ENCODE data around the gene FKBP8.

DNA sequence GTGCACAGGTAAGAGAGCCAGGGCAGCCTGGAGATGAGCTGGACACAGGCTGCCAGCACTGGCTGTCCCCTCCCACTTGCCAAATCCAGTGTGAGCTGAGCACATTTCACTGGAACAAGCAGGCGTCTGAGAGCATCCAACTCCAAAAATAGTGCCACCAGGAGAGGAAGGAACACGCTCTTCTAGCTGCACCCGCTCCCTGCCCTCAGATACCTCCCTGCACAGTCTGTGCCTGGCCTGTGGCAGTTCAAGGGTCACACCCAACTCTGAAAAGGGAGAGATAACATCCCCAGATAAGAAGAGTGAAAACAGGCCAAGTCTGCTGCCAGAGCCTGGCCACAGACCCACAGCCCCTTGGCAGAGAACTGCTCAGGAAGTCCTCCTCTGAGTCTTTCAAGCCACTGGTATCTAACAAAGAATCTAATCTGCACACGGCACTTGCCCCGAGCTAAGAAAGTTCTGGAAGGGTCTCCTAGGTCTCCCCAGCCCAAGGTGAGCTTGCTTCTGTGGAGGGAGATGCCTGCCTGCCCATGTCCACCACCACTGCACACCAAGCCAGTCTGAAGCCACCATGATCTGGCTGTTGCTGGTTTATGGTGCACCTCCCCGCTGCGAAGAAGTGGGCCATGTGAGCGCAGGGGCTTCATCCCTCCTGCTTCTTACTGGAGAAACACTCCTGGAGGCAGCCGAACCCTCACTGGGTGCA is 36.2 kb downstream of the FKBP8 start:
- no peak for TF ChIP-seq EZH2 (IDR thresholded peaks at IDR 0.05; ENCODE audit: borderline replicate concordance, insufficient read depth, low read length, poor library complexity, severe bottlenecking)
- TF ChIP-seq, protein P1, sequence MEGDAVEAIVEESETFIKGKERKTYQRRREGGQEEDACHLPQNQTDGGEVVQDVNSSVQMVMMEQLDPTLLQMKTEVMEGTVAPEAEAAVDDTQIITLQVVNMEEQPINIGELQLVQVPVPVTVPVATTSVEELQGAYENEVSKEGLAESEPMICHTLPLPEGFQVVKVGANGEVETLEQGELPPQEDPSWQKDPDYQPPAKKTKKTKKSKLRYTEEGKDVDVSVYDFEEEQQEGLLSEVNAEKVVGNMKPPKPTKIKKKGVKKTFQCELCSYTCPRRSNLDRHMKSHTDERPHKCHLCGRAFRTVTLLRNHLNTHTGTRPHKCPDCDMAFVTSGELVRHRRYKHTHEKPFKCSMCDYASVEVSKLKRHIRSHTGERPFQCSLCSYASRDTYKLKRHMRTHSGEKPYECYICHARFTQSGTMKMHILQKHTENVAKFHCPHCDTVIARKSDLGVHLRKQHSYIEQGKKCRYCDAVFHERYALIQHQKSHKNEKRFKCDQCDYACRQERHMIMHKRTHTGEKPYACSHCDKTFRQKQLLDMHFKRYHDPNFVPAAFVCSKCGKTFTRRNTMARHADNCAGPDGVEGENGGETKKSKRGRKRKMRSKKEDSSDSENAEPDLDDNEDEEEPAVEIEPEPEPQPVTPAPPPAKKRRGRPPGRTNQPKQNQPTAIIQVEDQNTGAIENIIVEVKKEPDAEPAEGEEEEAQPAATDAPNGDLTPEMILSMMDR (IDR thresholded peaks at IDR 0.05; ENCODE audit: poor library complexity, severe bottlenecking) = no peak
- TF ChIP-seq, protein P2, sequence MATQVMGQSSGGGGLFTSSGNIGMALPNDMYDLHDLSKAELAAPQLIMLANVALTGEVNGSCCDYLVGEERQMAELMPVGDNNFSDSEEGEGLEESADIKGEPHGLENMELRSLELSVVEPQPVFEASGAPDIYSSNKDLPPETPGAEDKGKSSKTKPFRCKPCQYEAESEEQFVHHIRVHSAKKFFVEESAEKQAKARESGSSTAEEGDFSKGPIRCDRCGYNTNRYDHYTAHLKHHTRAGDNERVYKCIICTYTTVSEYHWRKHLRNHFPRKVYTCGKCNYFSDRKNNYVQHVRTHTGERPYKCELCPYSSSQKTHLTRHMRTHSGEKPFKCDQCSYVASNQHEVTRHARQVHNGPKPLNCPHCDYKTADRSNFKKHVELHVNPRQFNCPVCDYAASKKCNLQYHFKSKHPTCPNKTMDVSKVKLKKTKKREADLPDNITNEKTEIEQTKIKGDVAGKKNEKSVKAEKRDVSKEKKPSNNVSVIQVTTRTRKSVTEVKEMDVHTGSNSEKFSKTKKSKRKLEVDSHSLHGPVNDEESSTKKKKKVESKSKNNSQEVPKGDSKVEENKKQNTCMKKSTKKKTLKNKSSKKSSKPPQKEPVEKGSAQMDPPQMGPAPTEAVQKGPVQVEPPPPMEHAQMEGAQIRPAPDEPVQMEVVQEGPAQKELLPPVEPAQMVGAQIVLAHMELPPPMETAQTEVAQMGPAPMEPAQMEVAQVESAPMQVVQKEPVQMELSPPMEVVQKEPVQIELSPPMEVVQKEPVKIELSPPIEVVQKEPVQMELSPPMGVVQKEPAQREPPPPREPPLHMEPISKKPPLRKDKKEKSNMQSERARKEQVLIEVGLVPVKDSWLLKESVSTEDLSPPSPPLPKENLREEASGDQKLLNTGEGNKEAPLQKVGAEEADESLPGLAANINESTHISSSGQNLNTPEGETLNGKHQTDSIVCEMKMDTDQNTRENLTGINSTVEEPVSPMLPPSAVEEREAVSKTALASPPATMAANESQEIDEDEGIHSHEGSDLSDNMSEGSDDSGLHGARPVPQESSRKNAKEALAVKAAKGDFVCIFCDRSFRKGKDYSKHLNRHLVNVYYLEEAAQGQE (IDR thresholded peaks at IDR 0.05; ENCODE audit: borderline replicate concordance) = no peak

Data from neural cell (in vitro differentiated cells).